KMS-11 (cell line): ENCODE measurements around the gene CMTM6.

Experiments used
- H2AFZ ChIP-seq: fragments of 200-600 bp; sonication (generic); 2 replicates; pipeline ENCODE4 v1.6.1; 2016; ENCODE audit warnings: antibody characterized with exemption, mixed run types, low read depth
- H3K27ac ChIP-seq: fragments of 200-600 bp; sonication (generic); 2 replicates; pipeline ENCODE4 v1.6.1; 2016; ENCODE audit warnings: mild to moderate bottlenecking, mixed run types
- H3K27me3 ChIP-seq: fragments of 200-600 bp; sonication (generic); 2 replicates; pipeline ENCODE4 v1.6.1; 2017; ENCODE audit warnings: mild to moderate bottlenecking, low read depth, mixed run types, moderate library complexity; ENCODE audit not compliant: insufficient read depth
- H3K36me3 ChIP-seq: fragments of 200-600 bp; sonication (generic); 2 replicates; pipeline ENCODE4 v1.6.1; 2017; ENCODE audit warnings: mild to moderate bottlenecking, mixed run types; ENCODE audit not compliant: insufficient read depth
- H3K4me1 ChIP-seq: fragments of 200-600 bp; sonication (generic); 2 replicates; pipeline ENCODE4 v1.6.1; 2016; ENCODE audit warnings: mild to moderate bottlenecking, low read depth, mixed run types; ENCODE audit not compliant: poor library complexity, severe bottlenecking
- H3K4me2 ChIP-seq: fragments of 200-600 bp; sonication (generic); 2 replicates; pipeline ENCODE4 v1.7.0; 2016; ENCODE audit warnings: mild to moderate bottlenecking, mixed run types
- H3K4me3 ChIP-seq: fragments of 200-600 bp; sonication (generic); IDR thresholded peaks from 2 replicates; pipeline ENCODE4 v1.6.1; 2017; ENCODE audit warnings: low read depth, low read length, mixed read lengths; ENCODE audit not compliant: insufficient read depth
- H3K79me2 ChIP-seq: fragments of 200-600 bp; sonication (generic); 2 replicates; pipeline ENCODE4 v1.6.1; 2016; ENCODE audit warnings: low read depth, mixed run types; ENCODE audit not compliant: insufficient read depth
- H3K9ac ChIP-seq: fragments of 200-600 bp; sonication (generic); 2 replicates; pipeline ENCODE4 v1.6.1; 2016; ENCODE audit warnings: mild to moderate bottlenecking, mixed run types
- H4K20me1 ChIP-seq: fragments of 200-600 bp; sonication (generic); 2 replicates; pipeline ENCODE4 v1.6.1; 2016; ENCODE audit warnings: mild to moderate bottlenecking, mixed run types; ENCODE audit not compliant: insufficient read depth
- TF ChIP-seq, protein P1 (sequence below): fragments of 200-600 bp; sonication (generic); conservative IDR thresholded peaks from 2 replicates; pipeline ENCODE4 v1.6.1; 2017; ENCODE audit warnings: low read depth, mild to moderate bottlenecking, antibody characterized with exemption, low read length, moderate library complexity, mixed read lengths

Gene CMTM6

DNA sequence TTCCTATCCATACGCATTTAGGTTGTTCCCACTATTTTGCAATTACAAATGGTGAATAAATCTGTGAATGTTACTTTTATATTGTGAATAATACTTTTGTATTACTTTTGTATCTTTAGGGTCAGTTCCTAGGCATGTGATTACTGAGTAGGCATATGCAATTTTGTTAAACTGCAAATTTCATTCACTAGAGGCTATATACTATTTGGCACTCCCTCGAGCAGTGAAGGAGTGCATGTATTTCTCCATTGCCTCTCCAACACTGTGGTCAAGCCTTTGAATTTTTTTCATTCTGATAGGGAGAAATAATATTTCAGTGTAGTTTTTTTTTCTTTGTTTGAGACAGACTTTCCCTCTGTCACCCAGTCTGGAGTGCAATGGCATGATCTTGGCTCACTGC lies 8.4 kb upstream of the CMTM6 start:
- no peaks in the 10 kb centered on the region for H4K20me1 ChIP-seq
- TF ChIP-seq, protein P1, sequence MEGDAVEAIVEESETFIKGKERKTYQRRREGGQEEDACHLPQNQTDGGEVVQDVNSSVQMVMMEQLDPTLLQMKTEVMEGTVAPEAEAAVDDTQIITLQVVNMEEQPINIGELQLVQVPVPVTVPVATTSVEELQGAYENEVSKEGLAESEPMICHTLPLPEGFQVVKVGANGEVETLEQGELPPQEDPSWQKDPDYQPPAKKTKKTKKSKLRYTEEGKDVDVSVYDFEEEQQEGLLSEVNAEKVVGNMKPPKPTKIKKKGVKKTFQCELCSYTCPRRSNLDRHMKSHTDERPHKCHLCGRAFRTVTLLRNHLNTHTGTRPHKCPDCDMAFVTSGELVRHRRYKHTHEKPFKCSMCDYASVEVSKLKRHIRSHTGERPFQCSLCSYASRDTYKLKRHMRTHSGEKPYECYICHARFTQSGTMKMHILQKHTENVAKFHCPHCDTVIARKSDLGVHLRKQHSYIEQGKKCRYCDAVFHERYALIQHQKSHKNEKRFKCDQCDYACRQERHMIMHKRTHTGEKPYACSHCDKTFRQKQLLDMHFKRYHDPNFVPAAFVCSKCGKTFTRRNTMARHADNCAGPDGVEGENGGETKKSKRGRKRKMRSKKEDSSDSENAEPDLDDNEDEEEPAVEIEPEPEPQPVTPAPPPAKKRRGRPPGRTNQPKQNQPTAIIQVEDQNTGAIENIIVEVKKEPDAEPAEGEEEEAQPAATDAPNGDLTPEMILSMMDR = no peak
- H3K79me2 ChIP-seq = no peaks in the 10 kb centered on the region
- no peaks in the 10 kb centered on the region for H3K27me3 ChIP-seq
- H3K36me3 ChIP-seq = no peaks in the 10 kb centered on the region
- H3K4me2 ChIP-seq = no peak overlapping the region
- no peak overlapping the region for H2AFZ ChIP-seq
- H3K9ac ChIP-seq = no peak overlapping the region
- no peak overlapping the region for H3K4me3 ChIP-seq
- no peak overlapping the region for H3K27ac ChIP-seq
- H3K4me1 ChIP-seq = no peaks in the 10 kb centered on the region

DNA sequence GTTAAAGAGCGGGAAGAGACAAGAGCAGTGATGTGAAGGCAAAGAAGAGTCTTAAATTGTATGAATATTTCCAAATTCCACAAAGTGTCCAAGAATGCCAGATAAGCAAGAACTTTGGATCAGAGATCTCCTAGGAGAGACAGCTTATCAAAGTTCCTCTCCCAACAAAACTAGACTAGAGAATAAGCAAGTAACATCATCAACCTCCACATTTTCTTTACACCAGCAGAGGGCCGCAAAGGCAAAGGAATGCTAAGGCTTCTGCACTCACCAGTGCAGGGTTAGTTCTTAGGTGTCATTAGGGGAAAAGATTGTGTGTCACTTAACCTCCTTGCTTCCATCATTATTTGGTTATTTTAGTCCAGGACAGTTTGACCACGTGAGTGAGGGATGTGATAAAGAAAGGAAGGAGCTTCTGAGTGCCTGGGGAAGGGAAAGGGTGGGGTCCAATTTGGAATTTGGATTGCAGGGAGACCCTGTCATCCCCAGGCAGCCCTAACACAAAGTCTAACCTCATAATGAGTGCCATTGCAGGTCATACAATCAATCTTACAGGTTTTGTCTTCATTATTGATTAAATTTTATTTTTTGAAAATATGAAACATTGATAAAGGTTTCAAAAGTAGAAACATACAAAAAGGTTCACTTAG lies 7.5 kb upstream of the CMTM6 start:
- TF ChIP-seq, protein P1 = peak; percentile 63
- no peaks in the 10 kb centered on the region for H4K20me1 ChIP-seq
- no peak overlapping the region for H3K4me2 ChIP-seq
- no peak overlapping the region for H3K27ac ChIP-seq
- no peaks in the 10 kb centered on the region for H3K36me3 ChIP-seq
- no peak overlapping the region for H3K4me3 ChIP-seq
- no peaks in the 10 kb centered on the region for H3K79me2 ChIP-seq
- no peaks in the 10 kb centered on the region for H3K4me1 ChIP-seq
- no peaks in the 10 kb centered on the region for H3K27me3 ChIP-seq
- no peak overlapping the region for H2AFZ ChIP-seq
- no peak overlapping the region for H3K9ac ChIP-seq

DNA sequence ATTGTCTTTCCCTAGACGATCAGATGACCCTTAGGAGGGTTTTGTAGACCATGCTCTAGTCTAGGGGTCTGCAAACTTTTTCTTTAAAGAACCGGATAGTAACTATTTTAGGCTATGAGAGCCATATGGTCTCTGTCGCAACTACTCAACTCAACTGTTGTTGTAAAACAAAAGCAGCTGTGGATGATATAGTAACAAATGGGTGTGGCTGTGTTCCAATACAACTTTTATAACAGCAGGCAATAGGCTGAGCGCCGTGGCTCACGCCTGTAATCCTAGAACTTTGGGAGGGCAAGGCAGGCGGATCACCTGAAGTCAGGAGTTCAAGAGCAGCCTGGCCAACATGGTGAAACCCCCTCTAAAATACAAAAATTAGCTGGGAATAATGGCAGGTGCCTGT lies 6.1 kb upstream of the CMTM6 start:
- no peaks in the 10 kb centered on the region for H3K27me3 ChIP-seq
- H3K79me2 ChIP-seq = no peaks in the 10 kb centered on the region
- H3K36me3 ChIP-seq = no peaks in the 10 kb centered on the region
- H3K4me2 ChIP-seq = no peak overlapping the region
- TF ChIP-seq, protein P1 = no peak
- H3K27ac ChIP-seq = no peak overlapping the region
- no peak overlapping the region for H3K4me3 ChIP-seq
- no peaks in the 10 kb centered on the region for H4K20me1 ChIP-seq
- H3K9ac ChIP-seq = no peak overlapping the region
- no peak overlapping the region for H2AFZ ChIP-seq
- H3K4me1 ChIP-seq = no peaks in the 10 kb centered on the region

DNA sequence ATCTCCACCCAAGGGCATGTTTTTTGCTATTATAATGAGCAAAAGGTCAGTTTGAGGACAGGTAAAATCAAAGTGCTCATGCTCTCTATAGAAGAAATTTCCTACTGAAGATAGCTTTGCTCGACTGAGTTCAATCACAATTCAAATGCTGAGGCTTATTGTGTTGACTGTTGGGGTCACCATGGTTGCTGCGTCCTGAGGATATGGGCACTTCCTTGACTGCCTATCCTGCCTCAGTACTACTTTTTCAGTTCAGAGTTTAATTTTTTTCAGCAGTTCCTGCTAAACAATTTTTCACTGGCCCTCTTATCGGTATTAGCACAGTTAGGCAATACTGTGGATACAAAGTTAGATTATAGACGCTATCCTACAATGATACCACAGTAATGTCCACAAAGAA lies 3.8 kb upstream of the CMTM6 start:
- Histone ChIP-seq H2AFZ (no peak overlapping the region), H3K4me1 (peaks cover 6% of the 10 kb centered on the region), H3K27me3 (no peaks in the 10 kb centered on the region), H3K9ac (no peak overlapping the region), H3K27ac (no peak overlapping the region), H3K79me2 (peaks cover 6% of the 10 kb centered on the region; the same call in 1 of the 2 replicates), H3K4me2 (no peak overlapping the region), H4K20me1 (no peaks in the 10 kb centered on the region), H3K4me3 (no peak overlapping the region), H3K36me3 (no peaks in the 10 kb centered on the region)
- TF ChIP-seq, protein P1 = no peak
